Measurements from ENCODE around the gene DHRS12.

DHRS12 gene

GRCh38 chr13:51761643-51762350, 42.2 kb downstream of the DHRS12 start:
- no peak for DNase-seq (ENCODE audit: low read depth in 2 of 2)

GRCh38 chr13:51760592-51760991, 43.4 kb downstream of the DHRS12 start:
- DNase-seq (ENCODE audit: low read depth in 2 of 2) = no peak

- no peak for DNase-seq (ENCODE audit: low read depth in 2 of 2)
Observed at GRCh38 chr13:51759240-51759639, 44.7 kb downstream of the DHRS12 start.

- no peak for DNase-seq (ENCODE audit: low read depth in 2 of 2)
Observed at GRCh38 chr13:51758691-51759090, 45.3 kb downstream of the DHRS12 start.

- DNase-seq (ENCODE audit: low read depth in 2 of 2) = no peak
Observed at GRCh38 chr13:51756651-51757050, 47.3 kb downstream of the DHRS12 start.

GRCh38 chr13:51747438-51748434, 56.2 kb downstream of the DHRS12 start:
- DNase-seq (ENCODE audit: low read depth in 2 of 2) = no peak

GRCh38 chr13:51746802-51747201, 57.2 kb downstream of the DHRS12 start:
- DNase-seq (ENCODE audit: low read depth in 2 of 2) = no peak

GRCh38 chr13:51745243-51745642, 58.7 kb downstream of the DHRS12 start:
- DNase-seq (ENCODE audit: low read depth in 2 of 2) = no peak

- no peak for DNase-seq (ENCODE audit: low read depth in 2 of 2)
Observed at GRCh38 chr13:51742611-51743010, 61.4 kb downstream of the DHRS12 start.

- DNase-seq (ENCODE audit: low read depth in 2 of 2) = no peak
Observed at GRCh38 chr13:51742031-51742430, 61.9 kb downstream of the DHRS12 start.

- DNase-seq (ENCODE audit: low read depth in 2 of 2) = no peak
Observed at GRCh38 chr13:51740698-51741097, 63.3 kb downstream of the DHRS12 start.

GRCh38 chr13:51739027-51739764, 64.8 kb downstream of the DHRS12 start:
- no peak for DNase-seq (ENCODE audit: low read depth in 2 of 2)

- DNase-seq (ENCODE audit: low read depth in 2 of 2) = no peak
Observed at GRCh38 chr13:51738226-51738905, 65.6 kb downstream of the DHRS12 start.

- no peak for DNase-seq (ENCODE audit: low read depth in 2 of 2)
Observed at GRCh38 chr13:51737609-51738008, 66.4 kb downstream of the DHRS12 start.

- no peak for DNase-seq (ENCODE audit: low read depth in 2 of 2)
Observed at GRCh38 chr13:51734786-51735185, 69.2 kb downstream of the DHRS12 start.

GRCh38 chr13:51733374-51734298, 70.3 kb downstream of the DHRS12 start:
- no peak for DNase-seq (ENCODE audit: low read depth in 2 of 2)

- DNase-seq (ENCODE audit: low read depth in 2 of 2) = no peak
Observed at GRCh38 chr13:51731759-51732158, 72.2 kb downstream of the DHRS12 start.

GRCh38 chr13:51730927-51731326, 73.0 kb downstream of the DHRS12 start:
- no peak for DNase-seq (ENCODE audit: low read depth in 2 of 2)

GRCh38 chr13:51729866-51730553, 74.0 kb downstream of the DHRS12 start:
- no peak for DNase-seq (ENCODE audit: low read depth in 2 of 2)

GRCh38 chr13:51728972-51729371, 75.0 kb downstream of the DHRS12 start:
- no peak for DNase-seq (ENCODE audit: low read depth in 2 of 2)

Measured in activated CD8-positive, alpha-beta memory T cell treated with anti-CD3 and anti-CD28 coated beads for 4 hours (primary cell).